ENCODE measurements around the gene UNC13D. TPM values are rescaled to one million over a fixed set of nuclear protein-coding genes. Genes with fewer than 3 reads are reported as not detected.
A peak's percentile ranks its signal among the peaks of the same experiment; 100 is the strongest.

UNC13D gene
- total and polyA plus RNA-seq, 9 of the 15 experiments (the other 6 are each of a cell fraction or from before 2014, with no cell fraction given): 0.86 to 244 (median 69.2) TPM

DNA sequence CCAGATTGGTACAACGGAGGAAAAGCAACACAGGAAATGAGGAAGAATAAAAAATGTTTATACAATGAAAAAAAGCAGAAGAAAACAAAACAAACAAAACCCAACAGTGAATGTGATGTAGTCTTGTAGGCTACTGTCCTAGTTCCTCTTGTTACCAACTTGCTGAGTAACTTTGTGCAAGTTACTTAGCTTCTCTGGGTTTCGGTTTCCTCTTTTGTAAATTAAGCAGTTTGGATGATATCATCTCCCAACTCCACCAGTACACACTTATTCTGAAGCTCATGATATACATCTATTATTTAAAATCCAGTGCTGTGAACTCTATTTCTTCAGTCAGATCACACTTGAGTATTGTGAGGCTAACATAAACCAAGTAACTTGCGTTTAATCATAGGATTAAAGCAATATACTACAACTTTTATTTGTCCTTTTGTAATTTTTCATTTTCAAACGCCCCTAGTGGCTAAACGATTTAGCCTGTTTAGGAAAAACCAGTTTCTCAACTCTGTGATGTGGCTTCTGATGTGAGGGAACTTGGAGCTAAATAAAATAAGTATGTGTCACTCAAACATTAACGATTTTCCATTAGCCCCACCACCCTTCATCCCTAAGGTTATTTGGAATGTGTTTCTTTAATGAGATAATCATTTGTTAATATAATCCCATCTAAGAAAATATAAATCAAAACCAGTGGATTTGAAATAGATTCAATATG lies 61.0 kb downstream of the UNC13D start (continued):
- TF ChIP-seq, protein P1, sequence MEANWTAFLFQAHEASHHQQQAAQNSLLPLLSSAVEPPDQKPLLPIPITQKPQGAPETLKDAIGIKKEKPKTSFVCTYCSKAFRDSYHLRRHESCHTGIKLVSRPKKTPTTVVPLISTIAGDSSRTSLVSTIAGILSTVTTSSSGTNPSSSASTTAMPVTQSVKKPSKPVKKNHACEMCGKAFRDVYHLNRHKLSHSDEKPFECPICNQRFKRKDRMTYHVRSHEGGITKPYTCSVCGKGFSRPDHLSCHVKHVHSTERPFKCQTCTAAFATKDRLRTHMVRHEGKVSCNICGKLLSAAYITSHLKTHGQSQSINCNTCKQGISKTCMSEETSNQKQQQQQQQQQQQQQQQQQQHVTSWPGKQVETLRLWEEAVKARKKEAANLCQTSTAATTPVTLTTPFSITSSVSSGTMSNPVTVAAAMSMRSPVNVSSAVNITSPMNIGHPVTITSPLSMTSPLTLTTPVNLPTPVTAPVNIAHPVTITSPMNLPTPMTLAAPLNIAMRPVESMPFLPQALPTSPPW (CRISPR knock-in tag; IDR thresholded peaks at IDR 0.05): 0 out of 2 replicates have a peak, but pooled peaks have one; percentile 27
- no peak for TF ChIP-seq ZNF695 (CRISPR knock-in tag; IDR thresholded peaks at IDR 0.05)
- TF ChIP-seq, protein P2, sequence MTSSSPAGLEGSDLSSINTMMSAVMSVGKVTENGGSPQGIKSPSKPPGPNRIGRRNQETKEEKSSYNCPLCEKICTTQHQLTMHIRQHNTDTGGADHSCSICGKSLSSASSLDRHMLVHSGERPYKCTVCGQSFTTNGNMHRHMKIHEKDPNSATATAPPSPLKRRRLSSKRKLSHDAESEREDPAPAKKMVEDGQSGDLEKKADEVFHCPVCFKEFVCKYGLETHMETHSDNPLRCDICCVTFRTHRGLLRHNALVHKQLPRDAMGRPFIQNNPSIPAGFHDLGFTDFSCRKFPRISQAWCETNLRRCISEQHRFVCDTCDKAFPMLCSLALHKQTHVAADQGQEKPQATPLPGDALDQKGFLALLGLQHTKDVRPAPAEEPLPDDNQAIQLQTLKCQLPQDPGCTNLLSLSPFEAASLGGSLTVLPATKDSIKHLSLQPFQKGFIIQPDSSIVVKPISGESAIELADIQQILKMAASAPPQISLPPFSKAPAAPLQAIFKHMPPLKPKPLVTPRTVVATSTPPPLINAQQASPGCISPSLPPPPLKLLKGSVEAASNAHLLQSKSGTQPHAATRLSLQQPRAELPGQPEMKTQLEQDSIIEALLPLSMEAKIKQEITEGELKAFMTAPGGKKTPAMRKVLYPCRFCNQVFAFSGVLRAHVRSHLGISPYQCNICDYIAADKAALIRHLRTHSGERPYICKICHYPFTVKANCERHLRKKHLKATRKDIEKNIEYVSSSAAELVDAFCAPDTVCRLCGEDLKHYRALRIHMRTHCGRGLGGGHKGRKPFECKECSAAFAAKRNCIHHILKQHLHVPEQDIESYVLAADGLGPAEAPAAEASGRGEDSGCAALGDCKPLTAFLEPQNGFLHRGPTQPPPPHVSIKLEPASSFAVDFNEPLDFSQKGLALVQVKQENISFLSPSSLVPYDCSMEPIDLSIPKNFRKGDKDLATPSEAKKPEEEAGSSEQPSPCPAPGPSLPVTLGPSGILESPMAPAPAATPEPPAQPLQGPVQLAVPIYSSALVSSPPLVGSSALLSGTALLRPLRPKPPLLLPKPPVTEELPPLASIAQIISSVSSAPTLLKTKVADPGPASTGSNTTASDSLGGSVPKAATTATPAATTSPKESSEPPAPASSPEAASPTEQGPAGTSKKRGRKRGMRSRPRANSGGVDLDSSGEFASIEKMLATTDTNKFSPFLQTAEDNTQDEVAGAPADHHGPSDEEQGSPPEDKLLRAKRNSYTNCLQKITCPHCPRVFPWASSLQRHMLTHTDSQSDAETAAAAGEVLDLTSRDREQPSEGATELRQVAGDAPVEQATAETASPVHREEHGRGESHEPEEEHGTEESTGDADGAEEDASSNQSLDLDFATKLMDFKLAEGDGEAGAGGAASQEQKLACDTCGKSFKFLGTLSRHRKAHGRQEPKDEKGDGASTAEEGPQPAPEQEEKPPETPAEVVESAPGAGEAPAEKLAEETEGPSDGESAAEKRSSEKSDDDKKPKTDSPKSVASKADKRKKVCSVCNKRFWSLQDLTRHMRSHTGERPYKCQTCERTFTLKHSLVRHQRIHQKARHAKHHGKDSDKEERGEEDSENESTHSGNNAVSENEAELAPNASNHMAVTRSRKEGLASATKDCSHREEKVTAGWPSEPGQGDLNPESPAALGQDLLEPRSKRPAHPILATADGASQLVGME (CRISPR knock-in tag; IDR thresholded peaks at IDR 0.05): no peak
- no peak for TF ChIP-seq SRSF1 (IDR thresholded peaks at IDR 0.05; ENCODE audit: low read depth, low read length)
- peak; percentile 88 for TF ChIP-seq ATF7 (IDR thresholded peaks at IDR 0.05)
- no peak; the same call in 1 of the 2 replicates for TF ChIP-seq ZNF395 (CRISPR knock-in tag; IDR thresholded peaks at IDR 0.05)
- TF ChIP-seq ZKSCAN3 (CRISPR knock-in tag; IDR thresholded peaks at IDR 0.05): no peak
- no peak for TF ChIP-seq FOXA1 (IDR thresholded peaks at IDR 0.05; ENCODE audit: borderline replicate concordance)
- no peak for TF ChIP-seq MCM3 (IDR thresholded peaks at IDR 0.05)
- TF ChIP-seq TOE1 (IDR thresholded peaks at IDR 0.05; ENCODE audit: borderline replicate concordance): no peak
- no peak for TF ChIP-seq TOE1 (CRISPR knock-in tag; IDR thresholded peaks at IDR 0.05; ENCODE audit: borderline replicate concordance, low read depth)
- TF ChIP-seq GTF2F1 (IDR thresholded peaks at IDR 0.05; ENCODE audit: low read depth, low read length): no peak
- no peak for TF ChIP-seq HOMEZ (CRISPR knock-in tag; IDR thresholded peaks at IDR 0.05)
- no peak for TF ChIP-seq KLF6 (CRISPR knock-in tag; IDR thresholded peaks at IDR 0.05; ENCODE audit: borderline replicate concordance)
- no peak for TF ChIP-seq ZNF583 (CRISPR knock-in tag; IDR thresholded peaks at IDR 0.05)
- TF ChIP-seq ZNF263 (CRISPR knock-in tag; IDR thresholded peaks at IDR 0.05; ENCODE audit: borderline replicate concordance): no peak
- no peak for TF ChIP-seq ZSCAN29 (IDR thresholded peaks at IDR 0.05)
